HG03095 (cell line): ENCODE measurements around the gene HHAT.

Source experiments
- ATAC-seq: cut with Tn5 transposase; IDR thresholded peaks from one replicate; pipeline ENCODE4 v1.9.1; 2021; ENCODE audit warnings: moderate library complexity; ENCODE audit not compliant: unreplicated experiment

The HHAT gene

DNA sequence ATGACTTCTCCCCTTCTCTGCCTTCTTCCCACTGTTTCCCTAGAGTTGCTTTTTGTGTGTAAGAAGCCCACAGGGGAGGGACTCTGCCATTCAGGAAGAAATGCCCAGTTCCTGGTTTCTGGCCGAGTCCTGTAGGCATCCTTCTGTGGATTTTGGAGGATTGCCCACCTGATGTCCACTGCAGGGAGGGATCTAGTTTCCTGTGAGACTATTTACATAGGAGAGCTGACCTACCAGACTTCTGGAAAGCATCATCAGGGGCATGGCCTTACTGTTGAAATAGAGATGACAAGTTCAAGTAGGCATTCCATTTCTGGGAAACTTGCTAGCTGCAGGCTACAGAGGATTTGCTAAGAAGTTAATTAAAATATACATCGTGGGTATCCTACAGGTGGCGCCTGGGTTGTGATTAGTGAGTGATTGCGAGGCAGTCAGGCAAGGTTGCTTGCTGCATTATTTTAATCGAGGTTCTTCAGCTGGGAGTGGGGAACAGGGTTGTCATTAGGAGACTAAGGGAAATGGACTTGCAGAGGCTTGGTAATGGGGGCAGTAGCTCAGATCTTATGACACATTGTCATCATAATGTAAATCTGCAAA lies 148.7 kb downstream of the HHAT start:
- ATAC-seq, result no peak

DNA sequence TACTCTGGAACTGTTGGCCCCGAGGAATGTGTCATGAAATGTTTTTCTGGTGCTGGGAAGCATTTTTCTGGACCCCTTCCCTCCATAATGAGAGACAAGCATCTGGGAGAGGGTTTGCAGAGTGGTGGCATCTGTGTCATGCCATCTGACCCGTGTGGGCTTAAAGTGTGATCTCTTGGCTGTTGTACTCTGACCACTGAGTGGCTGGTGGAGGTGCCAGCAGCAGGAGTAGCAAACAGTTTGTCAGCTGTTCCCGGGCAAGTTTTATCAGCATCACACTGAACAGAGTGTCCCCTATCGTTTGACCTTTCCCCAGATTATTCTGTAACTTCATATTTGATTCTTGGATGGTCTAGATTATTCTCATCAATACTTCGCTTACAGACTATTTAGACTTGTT lies 150.1 kb downstream of the HHAT start:
- ATAC-seq, result no peak

GRCh38 chr1:210482491-210482890 lies 153.8 kb downstream of the HHAT start:
- no peak for ATAC-seq

- no peak for ATAC-seq
Measured at GRCh38 chr1:210482945-210483617, 154.4 kb downstream of the HHAT start.

- ATAC-seq, result no peak
Measured at GRCh38 chr1:210483821-210484220, 155.1 kb downstream of the HHAT start.

GRCh38 chr1:210487021-210487420 lies 158.3 kb downstream of the HHAT start:
- ATAC-seq, result no peak

GRCh38 chr1:210489491-210489890 lies 160.8 kb downstream of the HHAT start:
- no peak for ATAC-seq

- no peak for ATAC-seq
Measured at GRCh38 chr1:210490781-210491180, 162.1 kb downstream of the HHAT start.

DNA sequence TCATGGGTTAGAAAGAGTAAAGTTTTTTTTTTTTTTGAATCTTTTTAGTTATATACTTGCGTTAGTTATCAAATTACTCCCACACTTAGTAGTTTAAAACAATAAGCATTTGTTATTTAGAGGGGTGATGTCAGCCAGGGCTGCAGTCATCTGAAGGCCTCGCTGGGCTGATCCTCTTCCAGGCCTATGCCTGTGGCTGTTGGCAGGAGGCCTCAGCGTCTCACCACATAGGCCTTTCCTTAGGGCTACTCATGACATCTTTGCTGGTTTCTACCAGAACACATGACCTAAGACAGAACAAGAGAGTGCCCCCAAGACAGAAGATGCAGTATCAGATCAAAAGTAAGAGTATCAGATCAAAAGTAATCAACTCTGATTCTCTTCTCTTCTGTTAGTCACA lies 167.4 kb downstream of the HHAT start:
- no peak for ATAC-seq

- ATAC-seq, result no peak
Measured at GRCh38 chr1:210499956-210500355, 171.3 kb downstream of the HHAT start.

DNA sequence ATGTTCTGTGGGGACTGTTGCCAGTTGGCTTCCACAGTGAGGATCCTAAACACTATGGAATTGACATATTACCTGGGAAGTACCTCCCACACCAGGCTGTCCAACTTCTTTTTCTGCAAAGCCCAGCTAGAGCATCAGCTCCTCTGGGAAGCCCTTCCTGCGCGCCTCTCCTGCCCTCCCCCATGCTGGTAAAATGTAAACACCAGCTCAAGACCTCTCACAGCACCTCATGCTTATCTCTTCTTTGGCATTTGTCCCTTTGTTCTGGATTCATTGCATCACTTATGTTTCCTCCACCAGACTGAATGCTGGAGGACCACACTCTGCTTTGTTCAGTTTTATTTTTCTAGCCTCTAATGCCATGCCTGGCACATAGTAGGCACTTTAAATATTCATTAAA lies 172.1 kb downstream of the HHAT start:
- ATAC-seq, result no peak

- ATAC-seq, result no peak
Measured at GRCh38 chr1:210504286-210504685, 175.6 kb downstream of the HHAT start.

- ATAC-seq, result no peak
Measured at GRCh38 chr1:210505601-210506496, 177.1 kb downstream of the HHAT start.

DNA sequence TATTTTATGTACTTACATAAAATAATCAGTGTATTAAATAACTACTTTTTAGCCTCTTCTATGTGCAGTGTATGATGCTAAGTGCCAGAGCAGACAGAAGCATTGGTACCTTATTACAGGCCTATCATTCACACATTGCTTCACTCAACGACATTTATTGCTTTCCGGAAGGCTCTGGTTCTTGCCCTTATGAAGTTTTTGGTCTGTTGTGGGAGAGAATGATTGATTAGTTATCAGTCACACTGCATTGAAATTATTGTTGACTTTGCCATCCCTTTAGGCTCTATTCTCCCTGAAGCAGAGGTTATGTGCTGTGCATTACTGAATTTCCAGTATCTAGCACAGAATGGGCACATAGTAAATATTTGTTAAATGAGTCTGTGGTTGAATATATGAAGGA lies 178.0 kb downstream of the HHAT start:
- ATAC-seq, result no peak

DNA sequence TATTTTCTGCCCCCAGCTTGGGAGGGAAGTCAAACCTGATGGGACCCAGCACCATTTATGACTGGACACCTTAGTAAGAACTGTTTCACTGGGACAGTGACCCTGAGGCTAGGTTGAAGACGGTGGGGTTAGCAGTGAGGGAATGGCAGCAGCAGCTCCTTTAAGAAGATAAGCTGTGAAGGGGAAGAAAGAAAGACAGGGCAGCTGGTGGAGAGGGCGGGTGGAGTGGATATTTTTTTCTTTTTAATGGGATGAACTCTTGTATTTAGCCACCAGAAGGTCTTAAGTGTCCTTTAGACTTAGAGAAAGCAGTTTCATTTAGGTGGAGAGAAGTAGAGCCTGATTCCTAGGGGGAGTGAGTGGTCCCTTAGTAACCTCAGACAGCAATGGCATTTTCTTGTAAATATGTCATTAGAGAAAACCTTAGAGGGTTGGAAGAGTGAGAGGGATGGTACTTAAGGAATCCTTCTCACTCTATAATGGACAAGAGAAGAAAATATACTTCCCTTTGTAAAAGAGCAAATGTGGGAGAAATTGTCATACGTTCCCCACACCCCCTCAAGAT lies 187.5 kb downstream of the HHAT start:
- no peak for ATAC-seq

DNA sequence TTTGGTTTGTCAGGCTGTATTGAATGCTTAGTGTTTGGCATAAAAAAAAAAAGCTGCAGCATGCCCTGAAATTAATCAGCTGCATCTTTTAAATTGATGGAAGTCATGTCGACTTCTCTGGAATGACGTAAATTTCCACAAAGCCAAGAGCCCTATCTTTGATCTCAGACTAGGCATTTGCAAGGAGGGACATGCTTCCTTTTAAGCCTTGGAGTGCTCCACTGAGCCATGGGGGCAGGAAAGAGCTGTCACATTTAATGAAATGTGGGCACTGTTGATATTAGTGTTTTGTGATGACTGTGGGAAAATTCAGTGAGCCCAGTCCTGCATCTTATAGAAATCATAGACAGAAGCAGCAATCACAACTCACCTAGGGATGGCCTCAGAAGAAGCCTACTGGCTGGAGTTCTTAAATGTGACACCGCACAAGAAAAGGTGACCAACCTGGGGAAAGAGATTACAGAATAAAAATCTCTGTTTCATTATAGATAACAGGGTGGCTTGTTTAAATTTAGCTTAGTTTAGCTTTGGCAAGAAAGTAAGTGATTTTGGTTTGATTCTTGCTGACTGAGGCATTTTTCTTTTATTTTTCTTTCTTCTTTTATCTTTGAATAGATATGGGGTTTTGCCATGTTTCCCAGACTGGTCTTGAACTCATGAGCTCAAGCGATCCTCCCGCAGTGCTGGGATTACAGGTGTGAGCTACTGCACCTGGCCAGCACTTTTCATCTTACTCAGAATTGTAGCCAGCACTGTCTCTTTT lies 188.2 kb downstream of the HHAT start:
- ATAC-seq, result no peak

GRCh38 chr1:210523830-210524229 lies 195.1 kb downstream of the HHAT start:
- ATAC-seq, result no peak

GRCh38 chr1:210525716-210526454 lies 197.2 kb downstream of the HHAT start:
- no peak for ATAC-seq

GRCh38 chr1:210527091-210527490 lies 198.4 kb downstream of the HHAT start:
- no peak for ATAC-seq
